ENCODE results near the gene ANKS3. TPM values are rescaled to one million over a fixed set of nuclear protein-coding genes. Genes with fewer than 3 reads are reported as not detected.

Gene ANKS3
- total and polyA plus RNA-seq, 2 of the 8 experiments (the other 6 are each of a cell fraction or from before 2014, with no cell fraction given) = 15.5 to 23.9 TPM

DNA sequence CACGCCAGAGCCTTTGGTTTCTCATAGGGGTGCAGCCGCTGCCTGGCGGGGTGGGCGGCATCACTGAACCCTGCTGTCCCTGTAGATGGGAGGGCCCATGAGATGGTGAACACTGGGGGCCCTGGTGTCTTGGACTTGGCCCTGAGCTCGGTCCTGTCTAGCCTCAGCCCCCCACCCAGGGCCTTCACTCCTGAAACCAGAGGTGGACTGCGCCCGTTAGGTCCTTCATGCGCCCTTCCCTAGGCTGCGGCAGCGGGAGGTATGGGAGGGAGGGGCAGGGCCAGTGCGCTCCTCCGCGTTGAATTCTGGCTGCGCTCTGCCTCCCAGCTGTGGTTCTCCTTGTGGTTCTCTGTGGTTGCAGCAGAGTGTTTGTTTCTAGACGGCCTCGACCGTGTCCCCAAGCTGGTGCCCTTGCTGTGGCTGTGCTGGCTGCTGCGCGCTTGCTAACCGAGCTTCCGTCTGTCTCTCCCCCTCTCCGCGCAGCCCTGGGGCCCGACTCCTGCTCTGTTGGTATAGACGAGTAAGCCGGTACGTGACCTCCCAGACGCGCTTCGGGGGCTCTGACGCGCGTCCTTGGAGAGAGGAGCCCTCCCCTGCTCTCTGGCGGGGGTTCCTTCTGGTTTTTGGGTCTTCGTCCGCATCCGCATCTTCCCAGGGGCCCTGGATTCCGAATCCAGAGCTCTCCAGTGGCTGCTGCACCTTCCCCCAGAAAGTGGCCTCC is 48.1 kb downstream of the ANKS3 start:
- Histone ChIP-seq H3K27me3 (replicated peaks in 1 of 4; ENCODE audit: control insufficient read depth in 3 of 4, extremely low read depth in 1 of 4, insufficient read depth in 3 of 4, low read length in 3 of 4) (no peaks in the 10 kb centered on the region), H3K18ac (ENCODE audit: extremely low read depth, low read length) (no peak overlapping the region), H3K9ac (replicated peaks in 1 of 4; ENCODE audit: extremely low read depth in 1 of 4, low read depth in 3 of 4, low read length in 3 of 4) (no peak overlapping the region), H3K4me1 (replicated peaks in 1 of 4; ENCODE audit: control insufficient read depth in 3 of 4, insufficient read depth in 4 of 4, low read length in 3 of 4) (no peaks in the 10 kb centered on the region), H3K36me3 (ENCODE audit: control insufficient read depth in 2 of 4, insufficient read depth in 4 of 4, low read length in 3 of 4) (peaks cover 2 to 18% (median 7%) of the 10 kb centered on the region in 4 experiments; a peak in 5 of 8 replicates), H4K5ac (ENCODE audit: insufficient read length, low read depth, low read length) (no peak overlapping the region), H3K23ac (ENCODE audit: insufficient read length) (no peak overlapping the region), H3K4me3 (ENCODE audit: extremely low read depth in 1 of 4, insufficient read depth in 2 of 4, low read depth in 3 of 4, low read length in 4 of 4) (no peak overlapping the region), H2BK5ac (ENCODE audit: low read depth, low read length) (no peak overlapping the region), H4K91ac (replicated peaks; ENCODE audit: insufficient read length, low read length) (no peak overlapping the region), H3K9me3 (ENCODE audit: insufficient read depth in 2 of 2, low read depth in 1 of 2, low read length in 1 of 2) (no peaks in the 10 kb centered on the region), H2AFZ (ENCODE audit: low read length) (no peak overlapping the region), H3K27ac (ENCODE audit: low read depth, low read length) (no peak overlapping the region), H2BK20ac (ENCODE audit: low read length) (no peak overlapping the region), H2BK120ac (replicated peaks; ENCODE audit: low read depth, low read length) (no peak overlapping the region), H4K20me1 (replicated peaks in 1 of 2; ENCODE audit: control insufficient read depth in 1 of 2, insufficient read depth in 2 of 2, low read length in 2 of 2) (peaks cover 0 to 8% of the 10 kb centered on the region in 2 experiments), H3K56ac (replicated peaks; ENCODE audit: insufficient read length, low read depth, low read length) (no peak overlapping the region), H3K23me2 (ENCODE audit: low read depth, low read length) (no peaks in the 10 kb centered on the region), H4K8ac (ENCODE audit: extremely low read depth, insufficient read depth, low read length) (no peak overlapping the region), H3K4ac (replicated peaks; ENCODE audit: insufficient read length, low read depth, low read length) (no peak overlapping the region), H2BK12ac (ENCODE audit: low read depth, low read length) (no peak overlapping the region), H2BK15ac (ENCODE audit: low read length) (no peak overlapping the region), H3K79me1 (ENCODE audit: low read depth, low read length) (no peaks in the 10 kb centered on the region), H3K4me2 (ENCODE audit: insufficient read depth in 1 of 2, low read depth in 2 of 2, low read length in 2 of 2) (no peak overlapping the region), H3K79me2 (ENCODE audit: control insufficient read depth in 1 of 2, insufficient read depth in 2 of 2, low read length in 2 of 2) (no peaks in the 10 kb centered on the region), H2AK5ac (ENCODE audit: low read depth, low read length) (no peak overlapping the region), H3K14ac (ENCODE audit: insufficient read length) (no peak overlapping the region)
- CTCF ChIA-PET (ENCODE audit: partially characterized antibody) = interaction anchor here (0.5 to 1.9 kb wide), 9 partner anchors 10 to 175 kb away, joined by 3 to 10 read pairs (median 3); no protein-coding TSS in a partner anchor
- DNase-seq (ENCODE audit: low read depth in 1 of 2, low spot score in 2 of 2) = no peak
- TF ChIP-seq POLR2AphosphoS5 (IDR thresholded peaks at IDR 0.05; ENCODE audit: low read depth, low read length) (no peak), GTF2F1 (IDR thresholded peaks at IDR 0.05; ENCODE audit: borderline replicate concordance, low read depth, low read length) (no peak), RNF2 (IDR thresholded peaks at IDR 0.05; ENCODE audit: borderline replicate concordance, low read depth, low read length, missing control alignments, poor library complexity, severe bottlenecking) (no peak)
- no peak for FAIRE-seq
- POLR2A ChIA-PET (ENCODE audit: partially characterized antibody) = interaction anchor here (0.6 to 1.3 kb wide), 3 partner anchors 7 to 246 kb away, joined by 3 to 6 read pairs (median 3); partner anchors contain the start of gene NUDT16L1
- 93% methylated on average over 24 of the region's 38 CpGs; no CpG with 5 or more reads in 1 of the 2 experiments for WGBS, 2 experiments (ENCODE audit: extremely low coverage in 1 of 2, insufficient coverage in 1 of 2, insufficient read length in 1 of 2, insufficient replicate concordance in 2 of 2, low coverage in 1 of 2, low lambda C conversion rate in 2 of 2, missing lambda C conversion rate in 1 of 2)

All from H1 (cell line).